ENCODE results near the gene NEMP1.
A peak's percentile ranks its signal among the peaks of the same experiment; 100 is the strongest.

NEMP1 gene

DNA sequence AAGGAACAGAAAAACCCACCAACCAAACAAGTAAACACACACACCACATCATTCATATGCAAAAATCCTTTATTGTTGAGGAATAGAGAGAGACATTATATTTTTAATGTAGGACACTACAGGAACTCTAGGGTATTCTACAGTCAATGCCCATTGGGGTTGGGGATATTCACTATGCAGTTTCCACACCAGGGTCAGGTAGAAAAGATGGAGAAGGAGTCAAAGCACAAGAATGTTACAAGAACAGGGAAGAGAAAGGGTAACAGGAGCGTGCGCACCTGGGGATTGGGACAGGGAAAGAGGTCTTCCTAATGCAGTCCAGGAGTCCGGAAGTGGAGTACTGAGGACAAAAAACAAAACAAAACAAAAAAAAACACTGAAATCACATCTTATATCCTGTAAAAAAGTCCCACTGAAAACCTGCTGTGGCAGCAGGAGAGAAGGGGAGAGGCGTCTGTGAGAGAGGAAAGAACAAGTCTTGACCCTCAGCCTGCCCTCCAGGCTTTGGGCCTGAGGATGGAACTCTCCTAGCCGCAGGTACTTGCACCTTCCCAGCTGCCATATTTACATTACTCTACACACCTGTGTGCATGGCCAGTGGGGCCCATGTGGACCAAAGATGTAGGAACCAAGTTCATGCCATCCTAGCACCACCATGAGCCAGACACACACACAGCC, 68.5 kb downstream of the NEMP1 start:
- Histone ChIP-seq H3K27ac (no peak overlapping the region), H3K79me2 (peaks cover 6% of the 10 kb centered on the region), H3K4me3 (ENCODE audit: low read depth, low read length) (no peak overlapping the region), H3K9ac (no peak overlapping the region), H3K36me3 (ENCODE audit: control insufficient read depth, insufficient read depth, low read length) (no peaks in the 10 kb centered on the region), H3K4me2 (ENCODE audit: low read length) (no peak overlapping the region), H2AFZ (no peak overlapping the region), H3K9me3 (ENCODE audit: control insufficient read depth, low read length) (no peaks in the 10 kb centered on the region), H3K4me1 (peaks cover 4% of the 10 kb centered on the region), H3K27me3 (ENCODE audit: control insufficient read depth, insufficient read depth, low read length) (no peaks in the 10 kb centered on the region)
- no peak for TF ChIP-seq CTCF (IDR thresholded peaks at IDR 0.05)

DNA sequence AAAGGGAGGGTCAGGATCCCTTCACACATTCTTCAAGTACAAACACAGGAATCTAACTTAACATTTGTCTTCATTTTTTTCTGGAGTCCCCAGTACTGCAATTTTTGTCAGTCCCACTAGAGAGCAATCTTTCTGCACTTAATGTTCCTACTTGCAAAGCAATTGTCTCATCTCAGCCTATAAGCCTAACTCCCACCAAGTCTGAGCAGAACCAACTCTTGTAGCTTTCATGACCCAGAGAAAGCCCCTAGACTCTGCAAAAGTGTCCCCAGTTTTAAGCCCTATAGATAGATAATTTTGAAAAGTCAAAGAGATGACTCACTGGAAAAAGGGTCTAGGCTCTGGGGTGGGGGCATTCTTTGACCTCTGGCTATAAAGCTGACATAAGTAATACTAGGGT, 70.4 kb downstream of the NEMP1 start:
- no peaks in the 10 kb centered on the region for H3K27me3 ChIP-seq (ENCODE audit: control insufficient read depth, insufficient read depth, low read length)
- no peaks in the 10 kb centered on the region for H3K36me3 ChIP-seq (ENCODE audit: control insufficient read depth, insufficient read depth, low read length)
- no peaks in the 10 kb centered on the region for H3K9me3 ChIP-seq (ENCODE audit: control insufficient read depth, low read length)
- H3K4me1 ChIP-seq: peaks cover 4% of the 10 kb centered on the region
- TF ChIP-seq CTCF (IDR thresholded peaks at IDR 0.05): peak; percentile 48
- H2AFZ ChIP-seq: peak overlapping the region; percentile 29
- H3K4me3 ChIP-seq (ENCODE audit: low read depth, low read length): no peak overlapping the region
- H3K27ac ChIP-seq: no peak overlapping the region
- no peak overlapping the region for H3K4me2 ChIP-seq (ENCODE audit: low read length)
- peaks cover 11% of the 10 kb centered on the region for H3K79me2 ChIP-seq
- no peak overlapping the region for H3K9ac ChIP-seq

DNA sequence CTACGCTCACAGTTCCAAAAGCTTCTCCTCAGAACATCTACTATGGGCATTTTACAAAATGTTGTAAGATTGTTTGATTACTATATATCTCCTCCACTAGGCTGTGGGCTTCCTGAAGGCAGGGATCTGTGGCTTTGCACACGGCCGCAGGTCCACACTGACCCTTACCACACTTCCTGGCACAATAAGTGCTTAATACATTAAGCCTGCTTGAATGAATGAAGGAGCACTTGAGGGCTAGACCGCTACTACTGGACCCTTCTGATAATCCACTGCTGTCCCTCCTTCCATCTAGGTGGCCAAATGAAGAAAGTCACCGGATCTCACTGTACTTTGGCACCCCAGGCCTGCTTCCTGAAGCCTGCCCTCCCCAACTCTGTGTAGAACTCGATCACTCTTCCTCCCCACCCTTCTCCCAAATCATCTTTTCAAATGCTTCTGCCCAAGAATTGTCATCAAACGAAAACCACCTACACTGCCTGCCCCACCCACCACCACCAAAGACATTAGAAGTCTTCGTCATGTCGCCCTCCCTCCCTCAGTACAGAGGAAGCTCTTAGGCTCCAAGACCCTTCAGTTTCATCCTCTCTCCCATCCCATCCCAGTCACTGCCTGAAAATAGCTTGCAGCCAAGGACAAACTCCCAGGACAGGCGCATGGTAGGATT, 71.6 kb downstream of the NEMP1 start:
- H3K4me2 ChIP-seq (ENCODE audit: low read length): peak overlapping the region; percentile 60
- H3K9ac ChIP-seq: no peak overlapping the region
- H2AFZ ChIP-seq: peak overlapping the region; percentile 90
- H3K4me1 ChIP-seq: peaks cover 9% of the 10 kb centered on the region
- peak overlapping the region; percentile 30 for H3K4me3 ChIP-seq (ENCODE audit: low read depth, low read length)
- no peaks in the 10 kb centered on the region for H3K36me3 ChIP-seq (ENCODE audit: control insufficient read depth, insufficient read depth, low read length)
- no peaks in the 10 kb centered on the region for H3K27me3 ChIP-seq (ENCODE audit: control insufficient read depth, insufficient read depth, low read length)
- H3K9me3 ChIP-seq (ENCODE audit: control insufficient read depth, low read length): no peaks in the 10 kb centered on the region
- TF ChIP-seq CTCF (IDR thresholded peaks at IDR 0.05): no peak
- H3K27ac ChIP-seq: peak overlapping the region; percentile 36
- H3K79me2 ChIP-seq: peaks cover 11% of the 10 kb centered on the region

- Histone ChIP-seq H3K27ac (peak within 1 kb of the TSS; percentile 36), H3K9ac (peak within 1 kb of the TSS; percentile 95), H3K4me3 (ENCODE audit: low read depth, low read length) (peak within 1 kb of the TSS; percentile 74), H3K79me2 (peaks cover 11% of the 10 kb centered on the region), H3K4me2 (ENCODE audit: low read length) (peak within 1 kb of the TSS; percentile 98), H2AFZ (peak within 1 kb of the TSS; percentile 98), H3K27me3 (ENCODE audit: control insufficient read depth, insufficient read depth, low read length) (no peaks in the 10 kb centered on the region), H3K9me3 (ENCODE audit: control insufficient read depth, low read length) (no peaks in the 10 kb centered on the region), H3K4me1 (peaks cover 15% of the 10 kb centered on the region), H3K36me3 (ENCODE audit: control insufficient read depth, insufficient read depth, low read length) (no peaks in the 10 kb centered on the region)
- peak; percentile 43 for TF ChIP-seq CTCF (IDR thresholded peaks at IDR 0.05)
Measured at GRCh38 chr12:57005980-57006808, 72.4 kb downstream of the NEMP1 start, which contains the start of gene ZBTB39. TSS of gene ZBTB39 (minus strand) at chr12:57006546. CDS start at chr12:57004917, 1,629 bp downstream.

Data from parathyroid adenoma (tissue), 2 donors.